Activated CD4-positive, alpha-beta memory T cell treated with anti-CD3 and anti-CD28 coated beads, Interleukin-2, amount 10 ng/mL, durations not matched to agents 7 days and 5 days (primary cell): Measurements from ENCODE around the gene FER. TPM values are rescaled to one million over a fixed set of nuclear protein-coding genes. Genes with fewer than 3 reads are reported as not detected.
"Not testable (repeated sequence)": the region's sequence is repeated elsewhere in the genome, so short reads cannot be mapped to it uniquely, and the experiment has no call there.

Experiments used
- CTCF ChIA-PET: fragments of 350-600 bp; sonication (Branson Sonifier 250); formaldehyde crosslinking; loops from one replicate; lab custom pipeline; 2021; ENCODE audit warnings: antibody characterized with exemption, inconsistent platforms; lab: Charles Lee
- POLR2A ChIA-PET: fragments of 350-600 bp; sonication (Branson Sonifier 250); formaldehyde crosslinking; loops from one replicate; lab custom pipeline; 2021; ENCODE audit warnings: antibody characterized with exemption; lab: Charles Lee
- DNase-seq: peaks from one replicate; pipeline ENCODE4 v3.0.0-alpha.2; 2020
- H3K27ac Mint-ChIP-seq: one replicate; pipeline ENCODE4 v1.8.0; 2021; ENCODE audit warnings: mild to moderate bottlenecking, mixed read lengths
- H3K27me3 Mint-ChIP-seq: one replicate; pipeline ENCODE4 v1.8.0; 2021; ENCODE audit warnings: mixed read lengths
- H3K36me3 Mint-ChIP-seq: one replicate; pipeline ENCODE4 v1.8.0; 2021; ENCODE audit warnings: low read depth, mixed read lengths
- H3K4me1 Mint-ChIP-seq: one replicate; pipeline ENCODE4 v1.8.0; 2021; ENCODE audit warnings: mixed read lengths
- H3K4me3 Mint-ChIP-seq: one replicate; pipeline ENCODE4 v1.8.0; 2021; ENCODE audit warnings: mild to moderate bottlenecking, mixed read lengths
- H3K9me3 Mint-ChIP-seq: one replicate; pipeline ENCODE4 v1.8.0; 2021; ENCODE audit warnings: mixed read lengths
- total RNA-seq, 2 experiments: library from RNA; stranded (reverse); gene quantifications; one replicate each; pipeline ENCODE4 v1.2.3, GENCODE V29; 2021

The FER gene
- total RNA-seq, 2 experiments from 2014 or later: 6.0 to 7.8 TPM

GRCh38 chr5:108974594-108974993 lies 226.9 kb downstream of the FER start:
- CTCF ChIA-PET: no interaction called here
- Mint-ChIP-seq H3K27me3 (no peaks in the 10 kb centered on the region), H3K9me3 (no peaks in the 10 kb centered on the region), H3K4me1 (no peaks in the 10 kb centered on the region), H3K4me3 (no peak overlapping the region), H3K27ac (no peak overlapping the region), H3K36me3 (no peaks in the 10 kb centered on the region)
- no peak for DNase-seq
- POLR2A ChIA-PET: no interaction called here

- no peak for DNase-seq
- ChIA-PET POLR2A (no interaction called here), CTCF (interaction anchor here (1.1 kb wide), 1 partner anchor 16 kb away, joined by 3 read pairs; no protein-coding TSS in a partner anchor)
- H3K4me3 Mint-ChIP-seq: no peak overlapping the region
- H3K4me1 Mint-ChIP-seq: no peaks in the 10 kb centered on the region
- H3K9me3 Mint-ChIP-seq: no peaks in the 10 kb centered on the region
- no peaks in the 10 kb centered on the region for H3K27me3 Mint-ChIP-seq
- H3K36me3 Mint-ChIP-seq: no peaks in the 10 kb centered on the region
- H3K27ac Mint-ChIP-seq: no peak overlapping the region
These were observed 228.0 kb downstream of the FER start for GRCh38 chr5:108975697-108976096.

GRCh38 chr5:108983461-108984092 lies 235.9 kb downstream of the FER start:
- CTCF ChIA-PET: no interaction called here

GRCh38 chr5:108989761-108990392 lies 242.2 kb downstream of the FER start:
- CTCF ChIA-PET: no interaction called here

More at GRCh38 chr5:108983461-108984092, 235.9 kb downstream of the FER start:
- Mint-ChIP-seq H3K36me3 (no peaks in the 10 kb centered on the region), H3K27me3 (no peaks in the 10 kb centered on the region), H3K9me3 (no peaks in the 10 kb centered on the region), H3K4me3 (no peak overlapping the region), H3K4me1 (no peaks in the 10 kb centered on the region), H3K27ac (no peak overlapping the region)
- no peak for DNase-seq
- POLR2A ChIA-PET: no interaction called here

GRCh38 chr5:108992396-108993085 lies 244.8 kb downstream of the FER start:
- H3K27me3 Mint-ChIP-seq, H3K27ac Mint-ChIP-seq, DNase-seq, CTCF ChIA-PET, H3K4me1 Mint-ChIP-seq, H3K9me3 Mint-ChIP-seq, POLR2A ChIA-PET, H3K36me3 Mint-ChIP-seq, H3K4me3 Mint-ChIP-seq: not testable (repeated sequence)

More at GRCh38 chr5:108989761-108990392, 242.2 kb downstream of the FER start:
- Mint-ChIP-seq H3K27me3 (no peaks in the 10 kb centered on the region), H3K27ac (no peak overlapping the region), H3K4me1 (no peaks in the 10 kb centered on the region), H3K9me3 (peaks cover 4% of the 10 kb centered on the region), H3K4me3 (no peak overlapping the region), H3K36me3 (peaks cover 4% of the 10 kb centered on the region)
- DNase-seq: no peak
- POLR2A ChIA-PET: no interaction called here

GRCh38 chr5:108993440-108993839 lies 245.7 kb downstream of the FER start:
- H3K27ac Mint-ChIP-seq, H3K27me3 Mint-ChIP-seq, CTCF ChIA-PET, H3K4me1 Mint-ChIP-seq, H3K36me3 Mint-ChIP-seq, POLR2A ChIA-PET, H3K4me3 Mint-ChIP-seq, H3K9me3 Mint-ChIP-seq, DNase-seq: not testable (repeated sequence)

- CTCF ChIA-PET: no interaction called here
These were observed 250.0 kb downstream of the FER start for GRCh38 chr5:108997720-108998119.

GRCh38 chr5:108998216-108998615 lies 250.5 kb downstream of the FER start:
- no peak for DNase-seq
- POLR2A ChIA-PET: no interaction called here
- H3K9me3 Mint-ChIP-seq: peaks cover 6% of the 10 kb centered on the region

More at GRCh38 chr5:108997720-108998119, 250.0 kb downstream of the FER start:
- no peak overlapping the region for H3K27ac Mint-ChIP-seq
- H3K27me3 Mint-ChIP-seq: no peaks in the 10 kb centered on the region
- H3K4me3 Mint-ChIP-seq: no peak overlapping the region
- DNase-seq: no peak
- POLR2A ChIA-PET: no interaction called here
- peaks cover 6% of the 10 kb centered on the region for H3K9me3 Mint-ChIP-seq
- H3K4me1 Mint-ChIP-seq: no peaks in the 10 kb centered on the region
- H3K36me3 Mint-ChIP-seq: peaks cover 5% of the 10 kb centered on the region

GRCh38 chr5:109003928-109004327 lies 256.2 kb downstream of the FER start:
- DNase-seq: no peak
- POLR2A ChIA-PET: no interaction called here
- Mint-ChIP-seq H3K27me3 (no peaks in the 10 kb centered on the region), H3K27ac (no peak overlapping the region), H3K36me3 (no peaks in the 10 kb centered on the region), H3K9me3 (no peaks in the 10 kb centered on the region), H3K4me1 (no peaks in the 10 kb centered on the region), H3K4me3 (no peak overlapping the region)
- CTCF ChIA-PET: no interaction called here

More at GRCh38 chr5:108998216-108998615, 250.5 kb downstream of the FER start:
- H3K4me1 Mint-ChIP-seq: no peaks in the 10 kb centered on the region
- H3K27me3 Mint-ChIP-seq: no peaks in the 10 kb centered on the region
- H3K36me3 Mint-ChIP-seq: peaks cover 5% of the 10 kb centered on the region
- no peak overlapping the region for H3K27ac Mint-ChIP-seq
- H3K4me3 Mint-ChIP-seq: no peak overlapping the region
- CTCF ChIA-PET: no interaction called here

GRCh38 chr5:109005297-109006009 lies 257.8 kb downstream of the FER start:
- Mint-ChIP-seq H3K4me3 (no peak overlapping the region), H3K27me3 (no peaks in the 10 kb centered on the region), H3K36me3 (no peaks in the 10 kb centered on the region), H3K27ac (no peak overlapping the region), H3K4me1 (no peaks in the 10 kb centered on the region), H3K9me3 (no peaks in the 10 kb centered on the region)
- ChIA-PET CTCF (no interaction called here), POLR2A (no interaction called here)
- no peak for DNase-seq

- Mint-ChIP-seq H3K4me3 (no peak overlapping the region), H3K36me3 (no peaks in the 10 kb centered on the region), H3K4me1 (no peaks in the 10 kb centered on the region), H3K9me3 (no peaks in the 10 kb centered on the region), H3K27me3 (no peaks in the 10 kb centered on the region), H3K27ac (no peak overlapping the region)
- CTCF ChIA-PET: no interaction called here
- POLR2A ChIA-PET: no interaction called here
- DNase-seq: no peak
These were observed 258.4 kb downstream of the FER start for GRCh38 chr5:109006129-109006528.

- no peaks in the 10 kb centered on the region for H3K9me3 Mint-ChIP-seq
- POLR2A ChIA-PET: no interaction called here
These were observed 268.6 kb downstream of the FER start for GRCh38 chr5:109016300-109016699.

GRCh38 chr5:109022056-109022455 lies 274.4 kb downstream of the FER start:
- DNase-seq: no peak
- Mint-ChIP-seq H3K4me1 (no peaks in the 10 kb centered on the region), H3K27me3 (no peaks in the 10 kb centered on the region), H3K27ac (no peak overlapping the region), H3K36me3 (no peaks in the 10 kb centered on the region), H3K9me3 (no peaks in the 10 kb centered on the region), H3K4me3 (no peak overlapping the region)
- ChIA-PET POLR2A (no interaction called here), CTCF (no interaction called here)

More at GRCh38 chr5:109016300-109016699, 268.6 kb downstream of the FER start:
- Mint-ChIP-seq H3K4me1 (peaks cover 5% of the 10 kb centered on the region), H3K27me3 (no peaks in the 10 kb centered on the region), H3K4me3 (no peak overlapping the region), H3K27ac (no peak overlapping the region), H3K36me3 (no peaks in the 10 kb centered on the region)
- DNase-seq: no peak
- CTCF ChIA-PET: no interaction called here
